HG03457 (cell line): ENCODE data around the gene MGAT4D.
"Not testable (repeated sequence)": the region's sequence is repeated elsewhere in the genome, so short reads cannot be mapped to it uniquely, and the experiment has no call there.

Experiments used
- ATAC-seq: cut with Tn5 transposase; IDR thresholded peaks from one replicate; pipeline ENCODE4 v1.9.1; 2021; ENCODE audit warnings: moderate number of reproducible peaks; ENCODE audit not compliant: unreplicated experiment

The MGAT4D gene

DNA sequence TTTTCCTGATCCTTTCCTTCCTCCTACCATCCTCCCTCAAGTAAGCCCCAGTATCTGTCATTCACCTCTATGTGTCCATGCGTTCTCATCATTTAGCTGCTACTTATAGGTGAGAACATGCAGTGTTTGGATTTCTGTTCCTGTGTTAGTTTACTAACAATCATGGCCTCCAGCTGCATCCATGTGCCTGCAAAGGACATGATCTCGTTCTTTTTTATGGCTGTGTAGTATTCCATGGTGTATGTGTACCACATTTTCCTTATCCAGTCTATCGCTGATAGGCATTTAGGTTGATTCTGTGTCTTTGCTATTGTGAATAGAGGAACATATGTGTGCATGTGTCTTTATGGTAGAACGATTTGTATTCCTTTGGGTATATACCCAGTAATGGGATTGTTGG is 53.7 kb downstream of the MGAT4D start:
- not testable (repeated sequence) for ATAC-seq

DNA sequence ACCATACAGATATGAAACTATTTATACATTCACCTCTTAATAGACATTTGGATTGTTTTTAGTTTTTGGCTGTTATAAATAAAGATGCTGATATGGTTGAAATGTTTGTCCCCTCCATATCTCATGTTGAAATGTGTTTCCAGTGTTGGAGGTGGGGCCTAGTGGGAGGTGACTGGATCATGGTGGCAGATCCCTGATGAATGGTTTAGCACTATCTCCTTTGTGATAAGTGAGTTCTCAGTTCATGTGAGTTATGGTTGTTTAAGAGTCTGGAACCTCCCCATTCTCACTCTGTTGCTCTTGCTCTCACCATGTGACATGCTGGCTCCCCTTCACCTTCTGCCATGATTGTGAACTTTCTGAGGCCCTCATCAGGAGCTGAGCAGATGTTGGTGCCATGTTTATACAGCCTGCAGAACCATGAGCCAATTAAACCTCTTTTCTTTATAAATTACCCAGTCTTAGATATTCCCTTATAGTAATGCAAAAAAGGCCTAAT is 58.4 kb downstream of the MGAT4D start:
- ATAC-seq = no peak

DNA sequence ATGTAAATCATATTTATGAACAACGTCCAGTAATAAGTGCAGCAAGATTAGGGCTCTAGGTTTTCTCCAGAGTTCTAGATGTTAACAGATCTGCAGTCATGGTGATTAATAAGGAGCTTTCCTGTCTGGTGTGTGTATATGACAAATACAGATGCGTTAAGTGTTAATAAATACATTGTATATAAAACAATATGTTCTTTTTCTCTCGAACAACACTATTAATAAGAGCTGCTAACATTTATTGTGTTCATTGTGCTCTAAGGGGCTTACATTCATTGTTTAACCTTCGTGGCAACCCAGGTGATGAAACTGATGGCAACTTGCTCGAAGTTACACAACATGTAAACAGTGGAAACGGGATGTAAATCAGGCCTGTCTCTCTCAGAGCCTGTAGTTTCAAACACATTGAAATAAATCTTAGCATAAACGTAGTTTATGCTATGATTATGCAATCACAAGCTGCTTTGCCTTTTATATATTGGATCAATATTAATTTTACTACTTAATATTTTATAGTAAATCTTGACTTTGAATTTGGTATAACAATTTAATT is 70.1 kb downstream of the MGAT4D start:
- no peak for ATAC-seq

DNA sequence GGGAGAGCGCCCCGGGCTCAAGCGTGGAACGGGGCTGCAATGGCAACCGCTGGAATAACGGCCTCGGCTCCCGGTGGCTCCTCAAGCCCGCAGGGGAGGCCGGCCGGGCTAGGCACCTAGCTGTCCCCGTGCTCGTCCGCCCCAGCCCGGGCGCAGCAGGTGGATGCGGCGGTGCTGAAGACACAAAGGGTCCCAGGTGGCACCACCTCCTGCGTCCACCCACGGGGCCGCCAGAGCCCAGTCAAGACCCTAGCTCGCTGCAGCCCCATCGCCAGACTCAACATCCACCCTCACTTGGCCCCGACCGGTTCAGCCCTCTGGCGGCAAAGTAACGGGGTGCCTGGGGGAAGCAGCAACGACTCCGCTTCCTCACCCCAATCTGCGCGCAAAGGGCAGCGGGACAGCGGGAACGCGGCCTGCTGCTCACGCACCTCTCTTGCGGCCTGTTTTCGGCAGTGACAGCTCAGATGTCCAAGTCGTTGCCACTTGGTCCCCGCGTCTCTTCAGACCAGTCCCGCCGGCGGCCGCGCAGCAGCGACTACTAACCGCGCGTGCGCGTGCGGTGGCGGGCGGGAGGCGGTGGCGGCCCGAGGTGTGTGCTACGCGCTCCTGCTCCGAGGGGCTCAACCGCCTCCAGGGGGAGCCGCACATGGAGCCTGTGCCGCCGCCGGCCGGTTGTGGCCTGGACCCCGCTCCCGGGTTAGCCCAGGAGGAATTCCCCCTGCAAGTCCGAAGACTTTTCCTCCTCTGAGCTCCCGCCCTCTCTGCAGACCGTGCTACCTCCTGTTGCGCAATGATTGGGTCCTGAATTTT is 70.8 kb downstream of the MGAT4D start, which contains the start of gene CLGN:
Gene CLGN, minus strand, starts transcription at position 543 of the 813 bp plus-strand sequence. CDS start 14,570 bp downstream, outside the sequence.
- ATAC-seq = peak; percentile 57

DNA sequence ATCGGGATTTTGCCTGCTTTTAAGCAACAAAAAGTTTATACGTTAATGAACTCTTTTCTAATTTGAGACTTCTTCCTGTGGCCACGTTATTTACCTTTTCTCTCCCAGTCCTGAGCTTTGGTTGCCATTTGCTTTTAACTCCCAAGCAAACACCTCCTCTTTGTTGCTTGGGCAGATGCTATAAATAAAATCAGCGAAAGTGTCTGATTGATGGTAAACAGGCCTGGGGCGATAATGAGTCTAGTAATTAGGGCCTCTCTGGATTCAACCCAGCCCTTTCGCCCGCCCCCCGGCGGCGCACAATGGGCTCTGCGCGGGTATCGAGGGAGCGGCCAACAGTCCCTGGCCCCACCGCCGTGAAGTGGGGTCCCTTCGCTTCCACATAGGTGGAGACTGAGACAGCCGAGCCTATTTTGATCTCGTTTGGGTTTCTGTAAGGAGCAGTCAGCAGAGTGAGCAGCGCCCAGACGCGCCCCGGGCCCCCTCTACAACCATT is 71.4 kb downstream of the MGAT4D start:
- ATAC-seq = peak; percentile 13

DNA sequence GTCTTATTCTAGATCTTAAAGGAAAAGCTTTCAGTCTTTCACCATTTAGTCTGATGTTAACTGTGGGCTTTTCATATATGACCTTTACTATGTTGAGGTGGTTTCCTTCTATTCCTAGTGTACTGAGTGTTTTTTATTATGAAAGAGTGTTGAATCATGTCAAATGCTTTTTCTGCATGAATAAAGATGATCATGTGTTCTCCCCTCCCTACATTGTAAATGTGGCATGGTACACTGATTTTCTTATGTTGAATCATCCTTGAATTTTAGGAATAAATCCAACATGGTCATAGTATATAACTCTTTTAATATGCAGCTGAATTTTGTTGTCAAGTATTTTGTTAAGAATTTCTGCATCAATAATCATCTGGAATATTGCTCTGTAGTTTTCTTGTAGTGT is 75.0 kb downstream of the MGAT4D start:
- ATAC-seq = no peak

DNA sequence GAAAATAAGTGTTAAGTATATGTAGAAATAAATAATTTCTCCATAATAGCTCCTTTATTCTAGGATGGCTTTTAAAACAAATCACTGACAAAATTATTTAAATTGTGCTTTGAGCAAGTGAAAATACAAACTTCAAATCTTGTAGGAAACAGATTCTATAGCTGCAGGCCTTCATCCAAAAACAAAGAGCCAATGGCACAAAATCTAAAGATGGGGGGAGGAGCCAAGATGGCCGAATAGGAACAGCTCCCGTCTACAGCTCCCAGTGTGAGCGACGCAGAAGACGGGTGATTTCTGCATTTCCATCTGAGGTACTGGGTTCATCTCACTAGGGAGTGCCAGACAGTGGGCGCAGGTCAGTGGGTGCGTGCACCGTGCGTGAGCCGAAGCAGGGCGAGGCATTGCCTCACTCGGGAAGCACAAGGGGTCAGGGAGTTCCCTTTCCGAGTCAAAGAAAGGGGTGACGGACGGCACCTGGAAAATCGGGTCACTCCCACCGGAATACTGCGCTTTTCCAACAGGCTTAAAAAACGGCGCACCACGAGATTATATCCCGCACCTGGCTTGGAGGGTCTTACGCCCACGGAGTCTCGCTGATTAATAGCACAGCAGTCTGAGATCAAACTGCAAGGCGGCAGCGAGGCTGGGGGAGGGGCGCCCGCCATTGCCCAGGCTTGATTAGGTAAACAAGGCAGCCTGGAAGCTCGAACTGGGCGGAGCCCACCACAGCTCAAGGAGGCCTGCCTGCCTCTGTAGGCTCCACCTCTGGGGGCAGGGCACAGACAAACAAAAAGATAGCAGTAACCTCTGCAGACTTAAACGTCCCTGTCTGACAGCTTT is 84.7 kb downstream of the MGAT4D start:
- ATAC-seq = not testable (repeated sequence)

DNA sequence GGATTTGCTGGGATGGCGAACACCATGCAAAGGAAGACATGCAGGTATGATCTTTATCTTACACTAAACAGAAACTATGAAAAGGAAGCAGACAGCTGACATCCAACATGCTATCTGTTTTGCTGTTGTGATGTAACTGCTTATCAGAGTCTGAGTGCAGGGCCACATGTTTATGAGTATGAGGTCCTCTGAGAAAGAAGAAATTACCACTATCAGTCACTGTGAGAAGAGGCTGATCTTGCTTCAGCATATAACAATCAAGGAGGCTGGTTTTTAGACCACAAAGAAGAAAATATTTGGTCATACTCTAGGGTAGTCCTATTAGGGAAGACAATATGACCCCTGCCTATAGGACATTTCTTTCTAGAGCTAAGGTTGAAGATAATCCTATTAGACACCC is 89.1 kb downstream of the MGAT4D start:
- ATAC-seq = no peak

DNA sequence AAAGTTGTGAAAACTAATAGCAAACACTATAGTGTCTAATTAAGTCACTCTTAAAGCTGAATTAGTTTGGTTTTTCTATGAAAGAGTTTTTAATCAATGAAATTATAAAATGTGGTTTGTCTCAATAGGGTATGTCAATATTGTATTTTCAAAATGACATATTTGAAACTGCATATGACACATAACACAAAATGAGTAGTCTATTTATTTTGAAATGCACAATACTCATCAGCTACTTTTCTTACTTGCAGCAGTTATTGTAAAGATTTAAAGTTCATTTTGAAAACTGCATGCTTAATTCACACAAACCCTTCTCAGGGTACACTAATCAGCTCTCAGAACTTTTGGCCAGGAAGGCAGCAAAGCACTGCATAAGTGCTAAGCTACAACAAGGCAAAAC is 91.8 kb downstream of the MGAT4D start:
- ATAC-seq = no peak

DNA sequence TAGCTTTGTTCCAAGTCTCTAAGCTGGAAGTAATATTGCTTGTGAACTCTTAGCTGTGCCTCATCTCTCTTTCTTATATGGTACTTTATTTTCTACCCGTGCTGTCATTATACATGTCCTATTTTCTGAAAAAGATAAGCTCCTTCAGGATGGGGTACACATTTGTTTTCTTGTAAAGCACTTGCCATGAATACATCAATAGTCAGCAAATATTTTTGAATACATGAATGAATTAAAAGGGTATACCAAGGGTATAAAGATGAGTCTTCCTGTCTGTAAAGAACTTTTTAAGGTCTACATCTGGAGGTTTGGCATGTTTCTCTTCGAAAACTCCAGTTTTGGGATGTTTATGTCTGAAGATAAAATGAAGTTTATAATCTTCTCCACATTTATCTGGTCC is 98.0 kb downstream of the MGAT4D start:
- ATAC-seq = no peak

DNA sequence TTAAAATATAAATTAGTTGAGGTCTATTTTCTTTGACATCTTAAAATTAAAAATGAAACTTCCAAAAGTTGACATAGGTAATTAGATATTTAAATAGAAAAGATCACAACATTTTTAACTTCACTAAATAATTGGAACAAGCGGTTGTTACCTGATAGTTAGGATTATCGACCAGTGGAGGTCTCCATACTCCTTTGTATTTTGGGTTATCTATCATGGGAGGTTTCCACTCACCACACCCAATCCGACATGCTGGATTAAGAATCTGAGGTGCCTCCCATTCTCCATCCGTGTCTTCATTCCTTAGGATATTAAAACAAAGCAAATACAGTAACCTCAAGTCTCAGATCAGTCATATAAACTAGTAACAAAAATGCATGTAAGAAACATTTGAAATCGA is 102.4 kb downstream of the MGAT4D start:
- ATAC-seq = no peak
